HG03565 (cell line): ENCODE results near the gene RSAD2.
"Not testable (repeated sequence)": the region's sequence is repeated elsewhere in the genome, so short reads cannot be mapped to it uniquely, and the experiment has no call there.

Experiments used
- ATAC-seq: cut with Tn5 transposase; IDR thresholded peaks from one replicate; pipeline ENCODE4 v1.9.1; 2021; ENCODE audit warnings: mild to moderate bottlenecking, moderate library complexity; ENCODE audit not compliant: unreplicated experiment

RSAD2 gene

DNA sequence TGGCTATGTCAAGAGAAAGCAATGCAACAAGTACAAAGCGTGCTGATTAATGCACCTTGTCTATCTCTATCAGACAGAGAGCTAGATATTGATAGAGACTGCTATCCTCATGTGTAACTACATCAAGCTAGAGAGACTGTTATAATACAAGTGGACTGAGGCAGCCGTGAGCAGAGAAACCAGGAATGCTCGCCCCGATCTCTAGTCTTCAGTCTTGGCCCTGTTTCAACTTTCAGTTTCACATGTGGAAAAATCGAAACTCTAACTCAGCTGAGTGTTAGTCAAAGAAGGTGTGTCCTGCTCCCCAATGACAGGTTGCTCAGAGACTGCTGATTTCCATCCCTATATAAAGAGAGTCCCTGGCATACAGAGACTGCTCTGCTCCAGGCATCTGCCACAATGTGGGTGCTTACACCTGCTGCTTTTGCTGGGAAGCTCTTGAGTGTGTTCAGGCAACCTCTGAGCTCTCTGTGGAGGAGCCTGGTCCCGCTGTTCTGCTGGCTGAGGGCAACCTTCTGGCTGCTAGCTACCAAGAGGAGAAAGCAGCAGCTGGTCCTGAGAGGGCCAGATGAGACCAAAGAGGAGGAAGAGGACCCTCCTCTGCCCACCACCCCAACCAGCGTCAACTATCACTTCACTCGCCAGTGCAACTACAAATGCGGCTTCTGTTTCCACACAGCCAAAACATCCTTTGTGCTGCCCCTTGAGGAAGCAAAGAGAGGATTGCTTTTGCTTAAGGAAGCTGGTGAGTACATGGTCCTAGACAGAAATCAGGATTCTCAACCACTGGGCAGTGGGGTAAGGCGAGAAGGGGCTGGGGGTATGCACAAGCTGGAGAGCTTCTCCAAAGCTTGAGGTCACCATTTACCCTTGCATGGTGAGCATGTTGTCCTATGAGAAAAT, at the start of gene RSAD2:
Gene RSAD2 (plus strand): TSS at position 376 of the 903 bp plus-strand sequence. CDS start 24 bp downstream, at position 400.
- ATAC-seq, result peak; percentile 69

DNA sequence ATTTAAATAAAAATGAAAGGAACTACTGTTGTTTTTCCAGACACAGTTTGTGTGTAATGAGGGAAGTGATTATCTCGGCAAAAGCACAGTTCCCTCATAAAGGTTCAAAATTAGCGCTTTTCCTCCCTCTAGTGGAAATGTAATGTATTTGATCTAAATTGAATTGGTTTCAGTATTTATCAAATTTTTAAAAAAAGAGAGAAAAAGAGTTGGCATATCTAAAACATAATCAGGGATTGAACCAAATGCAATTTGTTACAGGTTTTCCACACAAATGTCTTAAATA, 49.3 kb upstream of the RSAD2 start:
- no peak for ATAC-seq

- no peak for ATAC-seq
These were observed 46.3 kb upstream of the RSAD2 start for GRCh38 chr2:6831229-6831628.

- ATAC-seq, result no peak
These were observed 44.8 kb upstream of the RSAD2 start for GRCh38 chr2:6832596-6833299.

- ATAC-seq, result no peak
These were observed 44.3 kb upstream of the RSAD2 start for GRCh38 chr2:6833300-6833604.

DNA sequence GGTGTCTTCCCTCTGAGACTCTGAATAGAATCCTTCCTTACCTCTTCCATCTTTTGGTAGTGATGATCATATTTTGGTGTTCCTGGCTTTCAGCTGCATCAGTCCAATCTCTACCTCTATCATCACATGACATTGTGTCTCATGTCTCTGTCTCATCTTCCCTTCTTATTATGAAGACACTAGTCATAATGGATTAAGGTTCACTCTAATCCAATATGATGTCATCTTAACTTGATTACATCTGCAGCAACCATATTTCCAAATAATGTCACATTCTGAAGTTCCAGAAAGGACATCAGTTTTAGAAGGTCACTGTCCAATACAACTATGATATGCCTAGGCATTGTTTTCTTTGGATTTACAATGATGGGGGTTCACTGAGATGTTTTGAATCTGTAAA, 43.4 kb upstream of the RSAD2 start:
- ATAC-seq, result no peak

DNA sequence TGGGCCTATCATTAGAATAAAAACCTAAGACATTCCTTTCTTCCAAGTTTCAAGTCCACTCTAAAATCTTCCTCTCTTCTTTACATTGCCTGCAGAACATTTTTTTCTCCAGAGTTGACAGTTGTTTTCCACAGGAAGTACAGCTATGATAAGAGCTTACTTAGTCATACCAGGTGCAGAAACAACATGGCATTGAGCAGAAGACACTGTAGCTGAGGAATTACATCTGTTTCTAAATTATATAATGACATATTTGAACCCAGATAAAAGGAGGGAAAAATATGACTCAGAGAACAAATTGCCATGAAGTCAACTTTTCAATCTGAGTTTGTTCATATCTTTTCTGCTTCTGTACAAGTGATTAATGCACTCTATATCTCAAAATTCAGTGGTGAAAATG, 42.1 kb upstream of the RSAD2 start:
- ATAC-seq, result no peak

DNA sequence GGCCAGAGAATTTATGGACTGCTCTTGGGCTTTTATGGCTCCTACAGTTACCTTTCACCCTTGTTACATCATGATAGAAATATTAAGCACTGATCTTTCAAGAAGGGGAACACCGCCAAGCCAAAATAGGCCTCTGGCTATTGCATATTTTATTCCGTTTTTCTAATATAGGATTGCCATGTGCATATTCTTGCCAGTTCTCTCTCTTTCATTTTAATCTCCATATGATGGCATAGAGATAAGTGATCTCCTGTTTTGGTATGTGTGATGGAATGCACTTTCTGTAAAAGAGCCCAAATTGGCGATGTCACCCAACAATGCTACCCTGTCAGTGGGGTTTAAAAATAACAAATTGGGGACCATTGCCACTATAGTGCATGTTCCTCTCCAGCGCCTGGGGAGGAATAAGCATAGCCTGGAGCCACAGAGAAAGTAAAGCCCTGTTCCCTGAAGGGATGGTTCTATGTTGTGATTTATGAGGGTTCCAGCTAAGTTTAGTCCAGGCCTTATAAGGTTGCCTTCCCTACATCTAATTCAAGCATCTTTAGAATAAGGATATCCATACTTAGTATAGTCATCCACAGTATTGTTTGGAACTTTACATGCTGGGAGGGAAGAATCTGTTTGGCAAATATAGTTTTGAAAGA, 38.8 kb upstream of the RSAD2 start:
- ATAC-seq, result no peak

- ATAC-seq, result no peak
These were observed 35.9 kb upstream of the RSAD2 start for GRCh38 chr2:6841537-6842287.

DNA sequence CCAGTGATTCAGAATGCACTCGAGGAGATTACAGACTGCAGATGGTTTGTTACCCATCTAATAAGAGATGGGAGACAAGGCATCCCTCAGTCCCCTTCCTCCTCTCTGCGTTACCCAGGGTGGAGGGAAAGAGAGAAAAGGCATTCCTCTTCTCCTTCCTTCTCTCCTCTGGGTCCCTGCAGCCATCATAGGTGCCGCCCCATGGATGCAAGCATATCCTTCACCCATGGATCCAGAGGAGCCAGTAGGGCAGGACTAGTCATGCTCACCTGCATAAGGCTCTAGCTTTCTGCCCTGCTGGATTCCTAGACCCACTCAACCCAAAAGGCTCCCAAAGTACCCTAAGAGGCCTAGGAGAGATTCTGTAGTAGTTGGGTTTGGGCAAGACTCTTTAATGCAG, 32.3 kb upstream of the RSAD2 start:
- no peak for ATAC-seq

DNA sequence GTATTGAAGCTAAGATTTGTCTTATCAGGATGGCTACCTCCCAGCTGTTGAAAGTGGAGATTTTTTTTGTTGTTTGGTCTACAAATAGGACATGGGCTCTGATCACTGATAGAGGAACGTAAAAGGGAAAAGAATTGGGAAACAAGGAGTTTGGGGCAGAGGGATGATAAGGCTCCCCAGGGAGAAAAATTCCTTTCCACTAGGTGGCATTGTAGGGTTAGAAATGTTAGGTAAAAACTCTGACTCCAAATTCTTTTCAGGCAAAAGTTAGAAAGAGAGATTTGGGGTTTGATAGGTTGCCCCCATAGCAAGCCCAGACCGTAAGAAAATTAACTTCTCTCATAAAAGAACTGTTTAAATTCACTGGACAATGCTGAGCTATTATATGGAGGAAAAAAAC, 31.7 kb upstream of the RSAD2 start:
- no peak for ATAC-seq

DNA sequence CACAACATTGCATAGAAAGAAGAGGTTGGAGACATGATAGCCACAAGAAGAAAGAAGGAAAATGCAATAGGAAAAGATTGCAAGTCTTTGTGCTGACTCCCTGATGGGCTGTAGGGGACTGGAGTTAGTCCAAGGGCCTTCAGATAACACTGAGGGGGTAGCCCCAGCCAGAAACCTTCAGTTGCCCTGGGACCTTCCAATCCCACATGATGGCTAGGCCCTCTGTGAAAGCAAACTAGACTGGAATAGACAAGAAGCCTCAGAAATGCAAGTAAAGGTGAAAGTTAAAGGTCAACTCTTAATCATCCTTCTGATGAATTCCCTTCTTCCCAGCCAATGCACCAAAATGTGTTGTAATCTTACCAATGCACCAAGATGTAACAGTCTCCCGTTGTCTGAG, 31.0 kb upstream of the RSAD2 start:
- no peak for ATAC-seq

DNA sequence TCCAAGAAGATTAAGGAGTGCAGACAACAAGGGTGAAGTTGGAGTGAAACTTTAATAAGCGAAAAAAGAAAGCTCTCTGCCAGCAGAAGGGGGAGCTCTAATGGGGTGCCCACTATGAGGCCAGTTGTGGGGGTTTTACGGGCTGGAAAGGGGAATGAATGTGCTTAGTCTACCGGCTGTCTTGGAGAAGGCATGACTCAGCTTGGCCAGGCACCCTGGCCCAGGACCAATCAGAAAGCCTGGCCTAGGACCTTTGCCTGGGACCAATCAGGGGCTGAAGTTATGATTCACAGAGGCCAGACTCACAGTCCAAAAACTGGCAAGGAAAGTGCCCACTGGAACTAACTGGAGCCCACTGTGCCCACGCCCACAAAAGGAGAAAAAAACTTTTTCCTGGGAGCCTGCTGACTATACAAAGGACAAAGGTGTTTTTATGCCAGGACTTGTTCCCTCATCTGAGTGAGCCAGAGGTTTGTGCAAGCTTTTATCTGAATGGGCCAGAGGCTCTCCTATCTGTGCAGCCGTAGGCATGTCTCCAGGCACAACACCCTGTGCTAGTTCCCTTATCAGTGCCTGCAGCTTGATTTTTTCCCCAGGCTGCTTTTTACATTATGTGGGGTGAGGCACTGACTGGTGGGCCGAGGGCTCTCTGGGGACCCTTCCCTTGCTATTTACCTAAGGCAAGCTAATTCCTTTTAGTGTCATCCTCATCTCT, 30.5 kb upstream of the RSAD2 start:
- no peak for ATAC-seq

DNA sequence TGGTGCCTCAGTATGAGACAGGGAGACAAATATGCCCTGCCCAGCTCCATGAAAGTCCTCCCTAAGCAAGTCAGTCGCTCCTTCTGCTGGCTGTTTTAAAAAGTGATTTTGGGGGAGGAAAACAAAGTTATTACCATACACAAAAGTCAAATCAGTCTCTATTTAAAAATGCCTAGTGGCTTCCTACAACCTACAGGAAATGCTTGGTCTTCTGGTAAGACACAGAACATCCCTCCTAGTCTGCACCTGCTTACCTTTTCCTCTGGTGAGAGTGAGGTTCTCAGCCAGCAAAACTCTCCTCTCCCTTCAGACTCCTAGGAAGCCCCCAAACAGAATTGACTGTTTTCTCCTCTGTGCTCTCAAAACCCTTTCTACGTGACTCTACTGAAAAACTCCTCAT, 25.4 kb upstream of the RSAD2 start:
- ATAC-seq, result no peak

DNA sequence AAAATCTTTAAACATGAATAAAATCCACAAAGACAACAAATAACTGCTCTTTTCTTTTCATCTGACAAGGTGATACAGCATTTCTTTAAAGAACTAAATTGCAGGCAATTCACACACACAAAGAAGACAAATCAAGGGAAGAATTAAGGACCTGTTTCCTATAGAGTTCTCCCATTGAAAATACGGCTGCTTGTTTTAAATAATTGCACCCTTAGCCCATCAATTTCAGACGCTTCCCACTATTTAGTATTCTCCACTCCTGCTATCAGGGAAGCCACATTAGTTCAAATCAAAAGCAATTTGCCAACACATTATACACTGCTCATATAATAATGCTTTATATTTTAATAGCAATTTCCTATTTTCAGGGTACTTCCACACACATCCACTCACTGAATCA, 23.2 kb upstream of the RSAD2 start:
- no peak for ATAC-seq

DNA sequence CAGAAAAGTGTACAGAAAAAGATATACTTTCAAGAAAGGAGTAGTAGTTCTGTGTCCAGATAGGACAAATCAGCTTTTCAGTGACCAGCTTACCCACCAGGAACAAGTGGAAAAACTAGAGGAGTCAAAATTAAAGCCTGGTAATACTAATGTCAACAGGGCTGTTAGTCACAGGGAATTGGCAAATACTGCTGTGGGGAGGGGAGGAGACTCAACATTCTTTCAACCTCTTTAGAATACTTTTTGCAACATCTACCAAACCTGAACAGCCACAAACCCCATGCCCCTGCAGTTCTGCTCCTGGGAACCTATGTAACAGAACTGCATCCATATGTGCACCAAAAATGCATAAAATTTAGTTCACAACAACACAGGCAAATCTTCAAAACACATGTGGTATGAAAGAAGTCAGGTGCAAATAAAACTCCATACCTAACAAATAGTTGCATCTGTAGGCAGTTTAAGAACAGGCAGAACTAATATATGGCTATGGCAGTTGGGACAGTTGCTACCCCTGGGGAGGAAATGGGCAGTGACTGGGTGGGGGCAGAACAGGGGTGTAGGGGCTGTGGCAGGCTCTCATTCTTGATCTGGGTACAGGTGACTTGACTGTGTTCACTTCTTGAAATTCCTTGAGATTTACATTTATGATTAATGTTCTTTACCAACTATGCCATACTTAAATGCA, 21.6 kb upstream of the RSAD2 start:
- no peak for ATAC-seq

DNA sequence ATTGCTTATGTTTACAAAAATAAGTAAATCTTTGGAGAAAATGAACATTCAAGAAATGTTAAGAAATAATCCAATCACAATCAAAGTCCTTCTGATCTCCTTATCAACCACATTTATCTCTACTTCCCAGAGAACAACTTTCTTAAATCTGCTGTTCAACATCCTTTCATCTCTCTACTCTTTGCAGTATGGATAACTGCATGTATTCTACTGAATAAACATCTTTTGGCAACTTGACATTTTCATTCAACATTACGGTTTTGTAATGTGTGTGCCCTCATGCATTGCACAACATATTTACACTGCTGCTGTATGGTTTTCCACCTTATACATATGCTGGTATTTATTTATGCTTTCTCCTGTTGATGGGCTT, 21.0 kb upstream of the RSAD2 start:
- ATAC-seq, result no peak

- not testable (repeated sequence) for ATAC-seq
These were observed 19.0 kb upstream of the RSAD2 start for GRCh38 chr2:6858466-6859027.

DNA sequence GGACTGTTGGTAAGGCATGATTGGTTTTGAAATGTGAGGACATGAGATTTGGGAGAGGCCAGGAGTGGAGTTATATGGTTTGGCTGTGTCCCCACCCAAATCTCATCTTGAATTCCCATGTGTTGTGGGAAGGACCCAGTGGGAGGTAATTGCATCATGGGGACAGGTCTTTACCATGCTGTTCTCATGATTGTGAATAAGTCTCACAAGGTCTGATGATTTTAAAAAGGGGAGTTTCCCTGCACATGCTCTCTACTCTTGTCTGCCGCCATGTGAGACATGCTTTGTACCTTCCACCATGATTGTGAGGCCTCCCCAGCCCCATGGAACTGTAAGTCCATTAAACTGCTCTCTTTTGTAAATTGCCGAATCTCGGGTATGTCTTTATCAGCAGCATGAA, 17.3 kb upstream of the RSAD2 start:
- no peak for ATAC-seq

- ATAC-seq, result no peak
These were observed 13.8 kb upstream of the RSAD2 start for GRCh38 chr2:6863792-6864191.
